HuH-7.5 (cell line): Measurements from ENCODE around the gene DDX27.

Experiments used
- DNase-seq: peaks from one replicate; pipeline ENCODE4 v3.0.0; 2011; ENCODE audit warnings: low spot score

The DDX27 gene

DNA sequence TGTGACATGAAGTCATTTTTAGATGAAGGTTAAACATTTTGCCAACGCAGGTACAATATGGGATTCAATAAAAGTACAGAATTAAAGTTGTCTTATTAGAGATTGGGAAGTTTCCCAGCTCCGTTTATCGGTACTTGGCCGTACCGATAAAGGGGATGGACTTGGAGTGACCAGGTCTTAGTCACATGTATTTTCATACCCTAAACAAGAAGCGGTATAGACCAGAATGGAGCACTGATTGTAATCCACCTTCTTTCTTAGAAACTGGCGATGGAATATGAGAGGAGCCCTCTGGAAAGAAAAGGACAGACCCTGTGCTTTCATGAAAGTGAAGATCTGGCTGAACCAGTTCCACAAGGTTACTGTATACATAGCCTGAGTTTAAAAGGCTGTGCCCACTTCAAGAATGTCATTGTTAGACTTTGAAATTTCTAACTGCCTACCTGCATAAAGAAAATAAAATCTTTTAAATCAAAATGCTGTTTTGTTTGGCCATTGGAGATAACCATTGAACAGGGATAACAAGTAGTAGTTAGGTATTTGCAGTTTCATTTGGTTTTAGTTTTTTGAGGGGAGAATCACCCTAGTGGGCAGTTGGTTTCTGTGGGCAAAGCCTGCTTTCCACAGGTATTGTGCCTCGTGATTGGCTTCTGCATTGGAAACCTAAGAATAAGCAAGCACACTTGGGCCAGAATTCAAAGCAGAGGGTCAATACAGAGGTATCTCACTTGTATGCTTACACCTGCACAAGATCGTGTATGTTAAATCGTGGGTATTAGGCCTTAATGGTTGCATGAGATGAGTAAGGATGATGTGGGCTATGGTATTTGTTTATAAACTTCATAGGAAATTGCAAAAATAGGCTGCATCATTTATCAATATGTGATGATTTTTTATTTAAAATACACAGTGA is 69.8 kb downstream of the DDX27 start:
- DNase-seq, result no peak

DNA sequence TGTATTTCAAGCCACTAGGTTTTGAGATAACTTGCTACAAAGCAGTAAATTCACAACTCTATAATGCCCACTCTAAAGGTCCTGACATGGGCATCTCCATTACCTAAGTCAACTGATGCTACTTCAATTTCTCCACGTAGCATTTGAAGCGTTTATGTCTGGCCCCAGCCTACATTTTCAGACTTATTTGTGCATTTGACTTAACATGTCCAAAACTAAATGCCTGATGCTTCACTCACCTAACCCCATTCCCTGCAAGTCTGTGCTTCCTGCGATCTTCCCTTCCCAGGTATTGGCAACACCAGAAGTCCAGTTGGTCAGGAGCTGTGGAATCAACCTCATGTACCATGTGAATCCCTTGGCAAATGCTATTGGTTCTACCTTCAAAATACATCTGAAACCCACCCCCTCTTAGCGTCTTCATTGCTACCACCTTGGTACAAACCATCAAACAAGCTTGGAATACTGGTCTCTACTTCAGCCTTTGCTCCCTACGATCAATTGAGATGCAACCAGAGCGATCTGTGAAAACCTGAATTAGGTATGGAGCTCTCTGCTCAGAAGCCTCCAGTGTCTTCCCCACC is 71.5 kb downstream of the DDX27 start:
- DNase-seq, result no peak

DNA sequence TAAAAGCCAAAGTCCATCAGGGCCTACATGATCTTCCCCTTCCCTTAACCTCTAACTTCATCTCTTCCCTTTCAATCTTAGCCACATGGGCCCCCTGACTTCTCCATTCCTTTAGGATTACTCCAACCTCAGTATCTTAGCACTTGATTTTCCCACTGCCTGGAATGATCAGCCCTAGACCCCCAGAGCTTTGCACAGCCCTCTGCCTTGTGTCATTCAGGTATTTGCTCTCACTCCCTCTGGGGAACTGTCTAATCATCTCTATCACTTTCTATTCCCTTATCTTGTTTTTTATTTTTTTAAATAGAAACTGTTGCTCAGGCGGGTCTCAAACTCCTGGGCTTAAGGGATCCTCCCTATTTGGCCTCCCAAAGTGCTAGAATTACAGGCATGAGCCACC is 72.0 kb downstream of the DDX27 start:
- no peak for DNase-seq

DNA sequence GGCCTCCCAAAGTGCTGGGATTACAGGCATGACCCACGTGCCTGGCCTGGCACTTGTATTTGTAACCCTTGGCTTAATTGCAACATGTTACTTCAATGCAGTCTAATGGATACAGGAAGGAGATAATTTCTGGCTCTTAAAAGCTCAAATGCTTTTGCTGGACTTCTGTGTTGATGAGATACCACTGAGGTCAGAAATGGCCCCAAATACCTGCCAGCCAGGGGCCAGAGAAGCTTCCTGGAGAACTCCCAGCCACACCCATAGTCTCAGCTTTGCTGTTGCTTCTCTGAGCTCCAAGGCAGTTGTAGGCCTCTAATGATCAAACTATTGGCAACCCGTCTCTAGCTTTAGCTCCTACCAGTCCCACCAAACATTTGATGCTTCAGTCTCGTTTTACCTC is 72.8 kb downstream of the DDX27 start:
- no peak for DNase-seq

DNA sequence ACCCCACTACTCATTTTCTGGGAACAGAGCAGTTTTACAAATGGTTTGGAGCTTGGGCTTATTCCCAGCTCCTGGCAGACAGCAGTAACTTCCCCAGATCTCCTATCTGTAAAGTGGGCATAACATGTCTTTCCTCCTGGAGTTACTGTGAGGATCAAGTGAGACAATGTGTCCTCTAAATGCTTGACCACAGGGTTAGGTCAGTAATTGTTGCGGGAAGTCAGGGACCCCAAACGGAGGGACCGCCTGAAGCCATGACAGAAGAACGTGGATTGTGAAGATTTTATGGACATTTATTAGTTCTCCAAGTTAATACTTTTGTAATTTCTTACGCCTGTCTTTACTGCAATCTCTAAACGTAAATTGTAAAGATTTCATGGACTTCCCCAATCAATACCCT is 73.9 kb downstream of the DDX27 start:
- DNase-seq, result no peak
